ENCODE data around the gene MARCHF5. TPM values are rescaled to one million over a fixed set of nuclear protein-coding genes. Genes with fewer than 3 reads are reported as not detected.

MARCHF5 gene
- total and polyA plus RNA-seq, 2 donors from 2014 or later, result 24.2 to 36.1 TPM

DNA sequence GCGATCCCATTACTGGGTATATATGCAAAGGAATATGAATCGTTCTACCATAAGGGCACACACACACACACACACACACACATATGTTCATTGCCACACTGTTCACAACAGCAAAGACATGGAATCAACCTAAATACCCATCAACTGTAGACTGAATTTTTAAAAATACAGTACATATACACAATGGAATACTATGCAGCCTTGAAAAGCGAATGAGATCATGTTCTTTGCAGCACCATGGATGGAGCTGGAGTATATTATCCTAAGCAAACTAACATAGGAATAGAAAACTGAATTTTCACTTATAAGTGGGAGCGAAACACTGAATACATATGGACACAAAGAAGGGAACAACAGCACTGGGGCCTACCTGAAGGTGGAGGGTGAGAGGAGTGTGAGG is 72.5 kb downstream of the MARCHF5 start:
- no peak for DNase-seq
- Histone ChIP-seq H3K4me3 (ENCODE audit: low read length in 3 of 3) (no peak overlapping the region), H3K9me3 (ENCODE audit: control insufficient read depth in 2 of 3, insufficient read depth in 1 of 3, low read length in 3 of 3) (peaks cover 0 to 3% (median 0%) of the 10 kb centered on the region in 3 donors), H3K36me3 (ENCODE audit: control insufficient read depth in 2 of 3, insufficient read depth in 3 of 3, low read length in 3 of 3) (no peaks in the 10 kb centered on the region), H3K27ac (ENCODE audit: low read depth in 2 of 2, low read length in 2 of 2) (no peak overlapping the region), H3K4me1 (ENCODE audit: control insufficient read depth in 2 of 3, insufficient read depth in 2 of 3, low read depth in 1 of 3, low read length in 3 of 3) (no peaks in the 10 kb centered on the region), H3K27me3 (ENCODE audit: control insufficient read depth, insufficient read depth, low read length) (no peaks in the 10 kb centered on the region), H3K9ac (ENCODE audit: low read length in 3 of 3) (no peak overlapping the region)
- TF ChIP-seq, protein P1, sequence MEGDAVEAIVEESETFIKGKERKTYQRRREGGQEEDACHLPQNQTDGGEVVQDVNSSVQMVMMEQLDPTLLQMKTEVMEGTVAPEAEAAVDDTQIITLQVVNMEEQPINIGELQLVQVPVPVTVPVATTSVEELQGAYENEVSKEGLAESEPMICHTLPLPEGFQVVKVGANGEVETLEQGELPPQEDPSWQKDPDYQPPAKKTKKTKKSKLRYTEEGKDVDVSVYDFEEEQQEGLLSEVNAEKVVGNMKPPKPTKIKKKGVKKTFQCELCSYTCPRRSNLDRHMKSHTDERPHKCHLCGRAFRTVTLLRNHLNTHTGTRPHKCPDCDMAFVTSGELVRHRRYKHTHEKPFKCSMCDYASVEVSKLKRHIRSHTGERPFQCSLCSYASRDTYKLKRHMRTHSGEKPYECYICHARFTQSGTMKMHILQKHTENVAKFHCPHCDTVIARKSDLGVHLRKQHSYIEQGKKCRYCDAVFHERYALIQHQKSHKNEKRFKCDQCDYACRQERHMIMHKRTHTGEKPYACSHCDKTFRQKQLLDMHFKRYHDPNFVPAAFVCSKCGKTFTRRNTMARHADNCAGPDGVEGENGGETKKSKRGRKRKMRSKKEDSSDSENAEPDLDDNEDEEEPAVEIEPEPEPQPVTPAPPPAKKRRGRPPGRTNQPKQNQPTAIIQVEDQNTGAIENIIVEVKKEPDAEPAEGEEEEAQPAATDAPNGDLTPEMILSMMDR (IDR thresholded peaks at IDR 0.05; ENCODE audit: borderline replicate concordance, extremely low read depth, insufficient read depth), result no peak
- intact Hi-C loops (cut with DNase I), result no loop called here
- no peak for FAIRE-seq

DNA sequence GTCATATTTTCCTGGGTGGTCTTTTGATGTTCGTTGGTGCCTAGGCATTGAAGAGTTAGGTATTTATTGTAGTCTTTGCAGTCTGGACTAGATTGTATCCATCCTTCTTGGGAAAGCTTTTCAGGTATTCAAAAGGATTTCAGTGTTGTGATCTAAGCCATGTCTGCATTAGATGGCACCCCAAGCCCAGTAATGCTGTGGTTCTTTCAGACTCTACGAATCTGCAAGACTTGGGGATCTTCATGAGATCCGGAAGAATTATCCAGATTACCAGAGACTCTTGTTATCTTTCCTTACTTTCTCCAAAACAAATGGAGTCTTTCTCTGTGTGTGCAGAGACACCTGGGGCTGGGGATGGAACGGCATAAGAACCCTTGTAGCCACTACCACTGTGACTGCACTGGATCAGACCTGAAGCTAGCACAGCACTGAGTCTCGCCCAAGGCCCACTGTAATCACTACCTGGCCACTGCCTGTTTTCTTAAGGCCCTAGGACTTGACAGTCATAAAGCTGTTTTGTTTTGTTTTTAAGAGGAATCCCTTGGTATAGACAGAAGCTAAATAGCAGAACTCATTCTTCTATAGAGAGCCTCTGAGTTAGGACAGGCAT is 75.5 kb downstream of the MARCHF5 start:
- no peaks in the 10 kb centered on the region for H3K27me3 ChIP-seq (ENCODE audit: control insufficient read depth, insufficient read depth, low read length)
- no peaks in the 10 kb centered on the region for H3K36me3 ChIP-seq (ENCODE audit: control insufficient read depth in 2 of 3, insufficient read depth in 3 of 3, low read length in 3 of 3)
- intact Hi-C loops (cut with DNase I), result no loop called here
- H3K9me3 ChIP-seq (ENCODE audit: control insufficient read depth in 2 of 3, insufficient read depth in 1 of 3, low read length in 3 of 3), result no peaks in the 10 kb centered on the region
- no peak overlapping the region for H3K9ac ChIP-seq (ENCODE audit: low read length in 3 of 3)
- H3K4me1 ChIP-seq (ENCODE audit: control insufficient read depth in 2 of 3, insufficient read depth in 2 of 3, low read depth in 1 of 3, low read length in 3 of 3), result no peaks in the 10 kb centered on the region
- FAIRE-seq (no peak), DNase-seq (no peak)
- no peak overlapping the region for H3K27ac ChIP-seq (ENCODE audit: low read depth in 2 of 2, low read length in 2 of 2)
- H3K4me3 ChIP-seq (ENCODE audit: low read length in 3 of 3), result no peak overlapping the region
- TF ChIP-seq, protein P1 (IDR thresholded peaks at IDR 0.05; ENCODE audit: borderline replicate concordance, extremely low read depth, insufficient read depth), result no peak

DNA sequence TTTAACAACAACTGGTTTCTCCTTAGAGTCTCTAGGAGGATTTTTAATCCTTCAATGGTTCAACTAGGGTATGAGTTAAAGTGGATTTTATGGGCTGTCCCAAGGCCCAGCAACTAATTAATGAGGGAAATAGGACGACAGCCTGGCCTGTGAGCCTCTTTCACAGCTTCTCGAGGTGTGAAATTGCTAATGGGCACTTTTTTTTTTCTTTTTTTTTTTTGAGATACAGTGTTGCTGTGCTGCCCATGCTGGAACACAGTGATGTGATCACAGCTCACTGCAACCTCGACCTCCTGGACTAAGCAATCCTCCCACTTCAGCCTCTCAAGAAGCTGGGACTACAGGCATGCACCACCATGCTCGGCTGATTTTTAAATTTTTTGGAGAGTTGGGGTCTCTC is 87.0 kb downstream of the MARCHF5 start:
- H3K9ac ChIP-seq (ENCODE audit: low read length in 3 of 3), result no peak overlapping the region
- no peaks in the 10 kb centered on the region for H3K9me3 ChIP-seq (ENCODE audit: control insufficient read depth in 2 of 3, insufficient read depth in 1 of 3, low read length in 3 of 3)
- intact Hi-C loops (cut with DNase I), result no loop called here
- no peak overlapping the region for H3K4me3 ChIP-seq (ENCODE audit: low read length in 3 of 3)
- H3K27ac ChIP-seq (ENCODE audit: low read depth in 2 of 2, low read length in 2 of 2), result no peak overlapping the region
- H3K36me3 ChIP-seq (ENCODE audit: control insufficient read depth in 2 of 3, insufficient read depth in 3 of 3, low read length in 3 of 3), result no peaks in the 10 kb centered on the region
- DNase-seq (no peak), FAIRE-seq (no peak)
- TF ChIP-seq, protein P1 (IDR thresholded peaks at IDR 0.05; ENCODE audit: borderline replicate concordance, extremely low read depth, insufficient read depth), result no peak
- H3K4me1 ChIP-seq (ENCODE audit: control insufficient read depth in 2 of 3, insufficient read depth in 2 of 3, low read depth in 1 of 3, low read length in 3 of 3), result no peaks in the 10 kb centered on the region
- H3K27me3 ChIP-seq (ENCODE audit: control insufficient read depth, insufficient read depth, low read length), result no peaks in the 10 kb centered on the region

DNA sequence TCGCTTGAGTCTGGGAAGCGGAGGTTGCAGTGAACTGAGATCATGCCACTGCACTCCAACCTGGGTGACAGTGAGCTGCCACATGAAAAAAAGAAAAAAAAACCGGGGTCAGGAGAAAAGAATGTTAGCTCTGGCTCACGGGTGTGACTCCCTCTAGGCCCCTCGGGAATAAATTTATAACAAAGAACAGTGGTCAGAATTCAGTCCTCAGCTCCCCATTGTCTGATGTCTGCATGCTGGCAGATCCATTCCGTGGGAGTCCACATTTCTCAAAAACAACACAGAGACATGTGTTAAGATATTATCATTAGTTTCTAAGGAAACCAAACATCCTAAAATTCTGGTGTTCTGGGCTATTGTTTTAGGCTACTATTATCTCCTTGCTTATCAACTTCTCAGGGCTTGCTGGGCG is 90.6 kb downstream of the MARCHF5 start:
- intact Hi-C loops (cut with DNase I), result no loop called here
- Histone ChIP-seq H3K4me1 (ENCODE audit: control insufficient read depth in 2 of 3, insufficient read depth in 2 of 3, low read depth in 1 of 3, low read length in 3 of 3) (no peaks in the 10 kb centered on the region), H3K27me3 (ENCODE audit: control insufficient read depth, insufficient read depth, low read length) (no peaks in the 10 kb centered on the region), H3K9me3 (ENCODE audit: control insufficient read depth in 2 of 3, insufficient read depth in 1 of 3, low read length in 3 of 3) (no peaks in the 10 kb centered on the region), H3K27ac (ENCODE audit: low read depth in 2 of 2, low read length in 2 of 2) (no peak overlapping the region), H3K36me3 (ENCODE audit: control insufficient read depth in 2 of 3, insufficient read depth in 3 of 3, low read length in 3 of 3) (no peaks in the 10 kb centered on the region), H3K4me3 (ENCODE audit: low read length in 3 of 3) (no peak overlapping the region), H3K9ac (ENCODE audit: low read length in 3 of 3) (no peak overlapping the region)
- DNase-seq, result no peak
- TF ChIP-seq, protein P1 (IDR thresholded peaks at IDR 0.05; ENCODE audit: borderline replicate concordance, extremely low read depth, insufficient read depth), result no peak
- no peak for FAIRE-seq

Data from kidney (tissue), 14 donors.